Lower leg skin (tissue), 4 donors: ENCODE data around the gene ICAM2. TPM values are rescaled to one million over a fixed set of nuclear protein-coding genes. Genes with fewer than 3 reads are reported as not detected.
"Not testable (repeated sequence)": the region's sequence is repeated elsewhere in the genome, so short reads cannot be mapped to it uniquely, and the experiment has no call there.

ENCODE experiments used
- DNase-seq, 2 donors: peaks; one replicate each; pipeline ENCODE4 v3.0.0-alpha.2; 2019; ENCODE audit warnings: low spot score in 2 of 2
- H3K4me3 ChIP-seq: fragments of 200-600 bp; sonication (generic); 2 replicates; pipeline ENCODE4 v1.5.1; 2017; ENCODE audit warnings: mild to moderate bottlenecking, low read depth; ENCODE audit not compliant: poor library complexity, severe bottlenecking
- POLR2A ChIP-seq, 2 donors: fragments of 450-650 bp; IDR thresholded peaks; one replicate each; pipeline ENCODE4 v1.6.1; 2016 to 2017; ENCODE audit warnings: antibody characterized with exemption in 2 of 2, mild to moderate bottlenecking in 1 of 2, moderate library complexity in 1 of 2
- WGBS, 2 donors: methylation state at CpG; one replicate each; pipeline ENCODE4 v1.1.5; 2018; 5-methylcytosine and 5-hydroxymethylcytosine counted together
- intact Hi-C: fragments of 100-400 bp; cut with DNase I; formaldehyde crosslinking; loops from one replicate; pipeline ENCODE4 v1.15.0; 2023; ENCODE audit warnings: low total_unique reads
- total RNA-seq, 4 donors: library from RNA; depleted of rRNA; stranded (reverse); fragments of >200 nt; gene quantifications; one replicate each; pipeline ENCODE4 v1.1.0, GENCODE V29; 2016
- TF ChIP-seq, protein P1 (sequence below), 3 donors: fragments of 450-650 bp; IDR thresholded peaks; one replicate each; pipeline ENCODE4 v1.5.1; 2016; ENCODE audit warnings: antibody characterized with exemption in 3 of 3, mild to moderate bottlenecking in 3 of 3, moderate library complexity in 2 of 3

ICAM2 gene
- total RNA-seq, 4 donors from 2014 or later = 11.5 to 26.8 (median 19.9) TPM

DNA sequence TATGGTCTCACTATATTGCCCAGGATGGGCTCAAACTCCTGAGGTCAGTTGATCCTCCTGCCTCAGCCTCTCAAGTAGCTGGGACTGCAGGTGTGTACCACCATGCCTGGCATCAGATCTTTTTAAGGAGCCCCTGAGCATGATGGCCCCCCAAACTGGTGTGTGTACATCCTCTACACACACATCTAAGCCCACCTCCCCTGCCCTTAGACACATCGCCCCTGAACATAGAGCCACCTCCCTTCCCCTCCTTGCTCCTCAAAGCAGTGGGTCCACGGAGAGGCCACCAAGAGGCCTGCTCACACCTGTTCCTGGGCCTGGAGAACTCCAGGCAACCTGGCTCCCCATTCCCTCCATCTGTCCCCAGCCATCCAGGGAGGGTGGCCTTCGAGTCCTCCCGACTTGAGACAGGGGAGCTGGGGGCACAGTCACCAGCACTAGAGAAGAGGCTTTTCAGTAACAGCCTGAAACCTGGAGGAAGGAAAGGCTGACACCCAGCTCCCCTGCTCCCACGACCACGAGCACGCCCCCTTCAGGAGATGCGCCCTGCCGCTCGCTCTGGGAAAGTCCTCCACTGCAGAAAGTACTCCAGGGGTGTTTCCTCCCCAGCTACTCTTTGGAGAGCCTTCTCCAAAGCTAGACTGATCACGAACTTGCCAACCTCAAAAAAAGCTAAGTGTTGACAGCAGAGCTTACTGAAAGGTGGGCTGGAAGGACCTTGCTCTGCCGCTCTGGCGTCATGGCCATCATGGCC, 34.9 kb downstream of the ICAM2 start:
- intact Hi-C loops = no loop called here
- TF ChIP-seq, protein P1, sequence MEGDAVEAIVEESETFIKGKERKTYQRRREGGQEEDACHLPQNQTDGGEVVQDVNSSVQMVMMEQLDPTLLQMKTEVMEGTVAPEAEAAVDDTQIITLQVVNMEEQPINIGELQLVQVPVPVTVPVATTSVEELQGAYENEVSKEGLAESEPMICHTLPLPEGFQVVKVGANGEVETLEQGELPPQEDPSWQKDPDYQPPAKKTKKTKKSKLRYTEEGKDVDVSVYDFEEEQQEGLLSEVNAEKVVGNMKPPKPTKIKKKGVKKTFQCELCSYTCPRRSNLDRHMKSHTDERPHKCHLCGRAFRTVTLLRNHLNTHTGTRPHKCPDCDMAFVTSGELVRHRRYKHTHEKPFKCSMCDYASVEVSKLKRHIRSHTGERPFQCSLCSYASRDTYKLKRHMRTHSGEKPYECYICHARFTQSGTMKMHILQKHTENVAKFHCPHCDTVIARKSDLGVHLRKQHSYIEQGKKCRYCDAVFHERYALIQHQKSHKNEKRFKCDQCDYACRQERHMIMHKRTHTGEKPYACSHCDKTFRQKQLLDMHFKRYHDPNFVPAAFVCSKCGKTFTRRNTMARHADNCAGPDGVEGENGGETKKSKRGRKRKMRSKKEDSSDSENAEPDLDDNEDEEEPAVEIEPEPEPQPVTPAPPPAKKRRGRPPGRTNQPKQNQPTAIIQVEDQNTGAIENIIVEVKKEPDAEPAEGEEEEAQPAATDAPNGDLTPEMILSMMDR (IDR thresholded peaks at IDR 0.05) = no peak
- TF ChIP-seq POLR2A (IDR thresholded peaks at IDR 0.05) = no peak
- H3K4me3 ChIP-seq = no peak overlapping the region
- WGBS, 2 donors = 86 to 88% methylated on average over 8 to 12 of the region's 13 CpGs
- DNase-seq = no peak

DNA sequence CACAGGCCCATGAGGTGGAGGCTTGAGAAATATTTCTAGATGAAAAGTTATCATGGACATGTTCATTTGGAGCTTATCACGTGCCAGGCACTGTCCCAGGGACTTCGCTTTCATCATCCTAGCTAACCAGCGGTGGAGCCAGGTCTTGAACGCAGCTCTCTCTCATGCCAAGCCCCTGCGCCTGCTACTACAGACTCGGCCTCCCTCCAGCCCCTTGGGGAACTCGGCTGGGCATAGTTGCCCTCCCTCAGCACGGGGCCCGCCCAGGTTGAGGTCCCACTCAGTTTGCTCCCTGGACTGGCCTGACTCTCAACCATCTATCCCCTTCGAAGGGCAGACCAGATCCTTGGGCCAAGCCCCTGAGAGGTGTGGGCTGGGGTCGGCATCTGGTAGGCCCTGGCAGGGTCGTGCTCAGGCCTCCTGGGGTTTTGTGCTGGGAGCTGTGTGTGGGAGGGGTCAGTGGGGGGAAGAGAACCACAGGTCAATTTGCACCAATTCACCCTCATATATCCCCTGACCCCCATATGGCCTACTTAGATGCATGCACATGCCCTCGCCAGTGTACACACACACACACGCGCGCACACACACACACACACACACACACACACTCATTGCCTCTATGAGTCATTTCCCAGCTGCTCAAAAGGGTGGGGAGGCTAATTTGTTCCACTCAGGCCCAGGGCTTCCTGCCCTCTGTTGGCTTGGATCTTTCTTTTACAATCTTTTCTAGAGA, 35.6 kb downstream of the ICAM2 start:
- intact Hi-C loops = no loop called here
- no peak overlapping the region for H3K4me3 ChIP-seq
- WGBS, 2 donors = 38 to 51% methylated on average over 13 to 16 of the region's 16 CpGs
- peak; percentile 70 to 94 for DNase-seq
- no peak for TF ChIP-seq POLR2A (IDR thresholded peaks at IDR 0.05)
- TF ChIP-seq, protein P1 (IDR thresholded peaks at IDR 0.05) = no peak

GRCh38 chr17:63984236-63984635, 36.2 kb downstream of the ICAM2 start:
- no peak for DNase-seq
- intact Hi-C loops = no loop called here
- no peak overlapping the region for H3K4me3 ChIP-seq
- 57 to 59% methylated on average over 5 of the region's 5 CpGs for WGBS, 2 donors
- TF ChIP-seq, protein P1 (IDR thresholded peaks at IDR 0.05) = no peak
- TF ChIP-seq POLR2A (IDR thresholded peaks at IDR 0.05) = no peak

GRCh38 chr17:63983320-63983719, 37.1 kb downstream of the ICAM2 start:
- DNase-seq = no peak
- intact Hi-C loops = no loop called here
- no peak overlapping the region for H3K4me3 ChIP-seq
- WGBS, 2 donors = 45 to 61% methylated on average over 6 to 7 of the region's 7 CpGs
- TF ChIP-seq, protein P1 (IDR thresholded peaks at IDR 0.05) = no peak
- no peak for TF ChIP-seq POLR2A (IDR thresholded peaks at IDR 0.05)

GRCh38 chr17:63982641-63983040, 37.8 kb downstream of the ICAM2 start:
- intact Hi-C loops, H3K4me3 ChIP-seq: not testable (repeated sequence)

More at GRCh38 chr17:63982641-63983040, 37.8 kb downstream of the ICAM2 start:
- WGBS, 2 donors = 90 to 96% methylated on average over 2 of the region's 2 CpGs
- not testable (repeated sequence) for DNase-seq
